Loucy (cell line): ENCODE results near the gene TMEM201.

Source experiments
- H2AFZ ChIP-seq: fragments of 200-600 bp; sonication (generic); 2 replicates; pipeline ENCODE4 v1.6.0; 2016; ENCODE audit warnings: antibody characterized with exemption, mild to moderate bottlenecking, low read length, moderate library complexity
- H3F3A ChIP-seq: fragments of 200-600 bp; 2 replicates; pipeline ENCODE4 v1.6.0; 2016; ENCODE audit warnings: antibody characterized with exemption, low read depth, mild to moderate bottlenecking
- H3K27me3 ChIP-seq: fragments of 200-600 bp; sonication (generic); 2 replicates; pipeline ENCODE4 v1.6.1; 2014; ENCODE audit warnings: low read length, mild to moderate bottlenecking; ENCODE audit not compliant: insufficient read depth, poor library complexity, severe bottlenecking
- H3K36me3 ChIP-seq: fragments of 200-600 bp; sonication (generic); 2 replicates; pipeline ENCODE4 v1.6.1; 2016; ENCODE audit warnings: low read length; ENCODE audit not compliant: insufficient read depth
- H3K4me1 ChIP-seq: fragments of 200-600 bp; sonication (generic); 2 replicates; pipeline ENCODE4 v1.5.1; 2014; ENCODE audit warnings: low read length, mild to moderate bottlenecking; ENCODE audit not compliant: insufficient read depth, poor library complexity, severe bottlenecking
- H3K4me2 ChIP-seq: fragments of 200-600 bp; sonication (generic); 2 replicates; pipeline ENCODE4 v1.6.0; 2014; ENCODE audit warnings: antibody characterized with exemption, low read length, low read depth, mild to moderate bottlenecking; ENCODE audit not compliant: poor library complexity, severe bottlenecking
- H3K4me3 ChIP-seq: fragments of 200-600 bp; sonication (generic); 2 replicates; pipeline ENCODE4 v1.5.1; 2014; ENCODE audit warnings: low read length, mild to moderate bottlenecking, mixed read lengths; ENCODE audit not compliant: poor library complexity, severe bottlenecking
- H3K79me2 ChIP-seq: fragments of 200-600 bp; sonication (generic); 2 replicates; pipeline ENCODE4 v1.6.1; 2014; ENCODE audit warnings: low read length; ENCODE audit not compliant: insufficient read depth
- H3K9ac ChIP-seq: fragments of 200-600 bp; sonication (generic); 2 replicates; pipeline ENCODE4 v1.6.0; 2014; ENCODE audit warnings: mild to moderate bottlenecking, low read depth, low read length, moderate library complexity; ENCODE audit not compliant: poor library complexity, severe bottlenecking
- H3K9me2 ChIP-seq: fragments of 200-600 bp; sonication (generic); replicated peaks from 2 replicates; pipeline ENCODE4 v1.6.1; 2016; ENCODE audit warnings: low read depth, low read length, mixed read lengths
- H3K9me3 ChIP-seq: fragments of 200-600 bp; sonication (generic); 2 replicates; pipeline ENCODE4 v1.6.1; 2014; ENCODE audit warnings: mild to moderate bottlenecking, antibody characterized with exemption, low read length, low read depth; ENCODE audit not compliant: insufficient read depth
- H4K20me1 ChIP-seq: fragments of 200-600 bp; sonication (generic); 2 replicates; pipeline ENCODE4 v1.6.0; 2014; ENCODE audit warnings: antibody characterized with exemption, low read length, mild to moderate bottlenecking; ENCODE audit not compliant: insufficient read depth, poor library complexity, severe bottlenecking
- EZH2phosphoT487 ChIP-seq: fragments of 200-600 bp; IDR thresholded peaks from 2 replicates; pipeline ENCODE4 v1.6.1; 2018; ENCODE audit warnings: antibody characterized with exemption, mild to moderate bottlenecking, moderate library complexity, borderline replicate concordance
- TF ChIP-seq, protein P1 (sequence below): fragments of 200-600 bp; sonication (generic); conservative IDR thresholded peaks from 2 replicates; pipeline ENCODE4 v1.5.1; 2014; ENCODE audit warnings: mild to moderate bottlenecking, antibody characterized with exemption, low read length

Gene TMEM201

DNA sequence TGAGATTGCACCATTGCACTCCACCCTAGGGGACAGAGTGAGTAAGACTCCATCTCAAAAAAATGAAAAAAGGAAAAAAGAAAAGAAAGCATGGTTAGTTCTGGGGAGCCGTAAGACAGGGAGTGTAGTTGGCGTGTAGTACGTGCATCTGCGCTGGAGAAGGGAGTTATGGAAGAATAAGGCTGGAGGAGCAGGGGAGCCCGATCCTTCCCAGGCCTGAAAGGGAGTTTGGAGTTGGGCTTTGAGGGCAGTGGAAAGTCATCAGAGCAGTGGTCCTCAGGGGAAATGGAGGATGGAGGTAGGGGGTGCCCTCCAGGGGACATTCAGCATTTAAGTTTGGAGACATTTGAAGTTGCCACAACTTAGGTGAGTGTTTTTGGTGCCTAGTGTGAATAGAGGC, 11.3 kb upstream of the TMEM201 start:
- Histone ChIP-seq H3K9me2 (no peaks in the 10 kb centered on the region), H3K9ac (no peak overlapping the region), H3K4me1 (no peaks in the 10 kb centered on the region), H2AFZ (no peak overlapping the region), H3K79me2 (no peaks in the 10 kb centered on the region), H3K4me2 (no peak overlapping the region), H3F3A (no peaks in the 10 kb centered on the region), H3K4me3 (no peak overlapping the region), H4K20me1 (no peaks in the 10 kb centered on the region), H3K36me3 (peaks cover 77% of the 10 kb centered on the region; the same call in 1 of the 2 replicates), H3K27me3 (no peaks in the 10 kb centered on the region), H3K9me3 (no peaks in the 10 kb centered on the region)
- TF ChIP-seq, protein P1, sequence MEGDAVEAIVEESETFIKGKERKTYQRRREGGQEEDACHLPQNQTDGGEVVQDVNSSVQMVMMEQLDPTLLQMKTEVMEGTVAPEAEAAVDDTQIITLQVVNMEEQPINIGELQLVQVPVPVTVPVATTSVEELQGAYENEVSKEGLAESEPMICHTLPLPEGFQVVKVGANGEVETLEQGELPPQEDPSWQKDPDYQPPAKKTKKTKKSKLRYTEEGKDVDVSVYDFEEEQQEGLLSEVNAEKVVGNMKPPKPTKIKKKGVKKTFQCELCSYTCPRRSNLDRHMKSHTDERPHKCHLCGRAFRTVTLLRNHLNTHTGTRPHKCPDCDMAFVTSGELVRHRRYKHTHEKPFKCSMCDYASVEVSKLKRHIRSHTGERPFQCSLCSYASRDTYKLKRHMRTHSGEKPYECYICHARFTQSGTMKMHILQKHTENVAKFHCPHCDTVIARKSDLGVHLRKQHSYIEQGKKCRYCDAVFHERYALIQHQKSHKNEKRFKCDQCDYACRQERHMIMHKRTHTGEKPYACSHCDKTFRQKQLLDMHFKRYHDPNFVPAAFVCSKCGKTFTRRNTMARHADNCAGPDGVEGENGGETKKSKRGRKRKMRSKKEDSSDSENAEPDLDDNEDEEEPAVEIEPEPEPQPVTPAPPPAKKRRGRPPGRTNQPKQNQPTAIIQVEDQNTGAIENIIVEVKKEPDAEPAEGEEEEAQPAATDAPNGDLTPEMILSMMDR = no peak
- TF ChIP-seq EZH2phosphoT487 = no peak

DNA sequence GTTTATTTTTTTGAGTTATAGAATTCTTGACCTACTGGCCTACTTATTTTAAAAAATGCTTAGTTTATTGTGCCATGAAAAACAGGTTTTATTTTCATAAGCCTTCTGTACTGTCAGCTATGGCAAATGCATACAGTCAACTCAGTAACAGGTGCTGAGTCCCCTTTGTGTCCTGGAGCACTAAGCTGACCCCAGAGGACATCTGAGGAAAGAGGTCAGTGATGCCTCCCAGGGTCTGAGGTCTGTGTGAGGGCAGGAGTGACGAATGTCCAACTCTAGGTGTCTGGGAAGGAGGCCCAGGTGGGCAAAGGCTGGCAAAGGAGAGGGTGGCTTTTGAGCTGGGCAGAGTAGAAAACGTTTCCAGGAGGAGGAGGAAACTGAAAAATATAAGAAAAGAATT, 7.8 kb upstream of the TMEM201 start:
- Histone ChIP-seq H3K4me2 (no peak overlapping the region), H3K9ac (no peak overlapping the region), H3K36me3 (peaks cover 65% of the 10 kb centered on the region; the same call in 1 of the 2 replicates), H2AFZ (no peak overlapping the region), H3K9me3 (no peaks in the 10 kb centered on the region), H3K4me1 (no peaks in the 10 kb centered on the region), H3K79me2 (no peaks in the 10 kb centered on the region), H3K4me3 (no peak overlapping the region), H4K20me1 (no peaks in the 10 kb centered on the region), H3K27me3 (no peaks in the 10 kb centered on the region), H3K9me2 (no peaks in the 10 kb centered on the region), H3F3A (no peaks in the 10 kb centered on the region)
- TF ChIP-seq EZH2phosphoT487 = no peak
- TF ChIP-seq, protein P1 = no peak

DNA sequence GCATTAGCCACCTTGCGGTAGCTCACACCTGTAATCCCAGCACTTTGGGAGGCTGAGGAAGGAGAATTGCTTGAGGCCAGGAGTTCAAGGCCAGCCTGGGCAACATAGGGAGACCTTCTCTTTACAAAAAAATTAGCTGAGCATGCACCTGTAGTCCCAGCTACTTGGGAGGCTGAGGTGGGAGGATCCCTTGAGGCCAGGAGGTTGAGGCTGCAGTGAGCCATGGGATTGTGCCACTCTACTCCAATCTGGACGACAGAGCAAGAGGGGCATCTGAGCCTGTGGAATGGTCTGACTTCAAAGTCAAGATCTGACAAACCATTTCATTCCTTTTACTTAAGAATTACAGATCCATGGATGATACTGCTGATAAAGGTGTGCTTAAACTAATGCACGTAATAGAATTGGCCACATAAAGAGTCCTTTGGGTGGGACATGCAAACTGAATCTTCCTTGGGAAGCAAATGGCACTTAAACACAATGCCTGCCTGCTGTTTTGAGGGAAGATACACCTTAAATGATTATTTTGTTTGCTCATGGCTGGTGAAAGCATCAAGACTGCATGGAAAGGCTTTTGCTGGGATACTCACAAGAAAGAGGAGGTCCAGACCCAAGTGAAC, 2.5 kb upstream of the TMEM201 start:
- no peaks in the 10 kb centered on the region for H3K27me3 ChIP-seq
- no peak overlapping the region for H3K4me2 ChIP-seq
- peaks cover 22% of the 10 kb centered on the region for H3K79me2 ChIP-seq
- peaks cover 19% of the 10 kb centered on the region; the same call in 1 of the 2 replicates for H3K36me3 ChIP-seq
- H3K4me3 ChIP-seq = no peak overlapping the region
- no peak overlapping the region for H3K9ac ChIP-seq
- H2AFZ ChIP-seq = no peak overlapping the region
- no peaks in the 10 kb centered on the region for H3K9me3 ChIP-seq
- no peak for TF ChIP-seq EZH2phosphoT487
- TF ChIP-seq, protein P1 = no peak
- no peaks in the 10 kb centered on the region for H3K9me2 ChIP-seq
- H3F3A ChIP-seq = no peaks in the 10 kb centered on the region
- H3K4me1 ChIP-seq = peaks cover 18% of the 10 kb centered on the region
- H4K20me1 ChIP-seq = peaks cover 22% of the 10 kb centered on the region
